HG02885 (cell line): ENCODE results near the gene KLF1.

Source experiments
- ATAC-seq: cut with Tn5 transposase; IDR thresholded peaks from one replicate; pipeline ENCODE4 v1.9.1; 2021; ENCODE audit warnings: mild to moderate bottlenecking; ENCODE audit not compliant: unreplicated experiment, poor library complexity

The KLF1 gene

DNA sequence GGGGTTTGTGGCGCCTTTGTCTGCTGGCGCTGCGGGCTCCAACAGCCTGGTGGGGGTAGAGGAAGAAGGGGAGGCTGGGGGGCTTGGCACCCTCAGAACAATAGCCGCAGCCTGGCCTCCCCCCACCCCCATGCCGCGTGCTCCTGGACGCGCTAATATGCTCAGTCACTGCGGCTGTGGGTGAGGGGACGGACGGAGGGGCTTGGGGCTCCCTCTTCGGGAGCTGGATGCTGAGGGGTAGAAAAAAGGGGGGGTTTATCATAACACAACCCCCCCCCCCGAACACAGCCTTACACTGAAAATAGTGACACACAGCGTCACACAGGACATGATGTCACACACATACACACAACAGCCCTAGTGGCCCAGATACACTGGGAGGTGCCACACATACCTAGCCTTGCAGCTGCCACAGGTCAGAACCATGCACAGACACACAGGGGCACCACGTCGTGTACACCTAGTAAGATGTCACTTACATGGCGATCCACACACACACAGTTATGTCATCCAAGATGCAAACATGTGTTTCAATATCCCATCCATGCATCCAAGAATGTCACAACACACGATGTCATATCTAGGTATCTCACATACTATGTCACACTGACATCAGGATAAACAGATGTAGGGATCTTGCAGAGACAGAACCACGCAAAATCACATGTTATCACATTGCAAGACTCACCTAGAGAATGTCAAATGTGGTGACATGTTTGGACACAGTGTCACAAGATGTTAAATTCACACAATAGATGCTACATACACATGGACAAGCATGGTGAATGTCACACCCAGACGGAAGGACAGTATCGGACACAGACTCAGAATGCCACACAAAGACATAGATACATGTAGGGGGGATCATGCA, 47.9 kb downstream of the KLF1 start:
- no peak for ATAC-seq

DNA sequence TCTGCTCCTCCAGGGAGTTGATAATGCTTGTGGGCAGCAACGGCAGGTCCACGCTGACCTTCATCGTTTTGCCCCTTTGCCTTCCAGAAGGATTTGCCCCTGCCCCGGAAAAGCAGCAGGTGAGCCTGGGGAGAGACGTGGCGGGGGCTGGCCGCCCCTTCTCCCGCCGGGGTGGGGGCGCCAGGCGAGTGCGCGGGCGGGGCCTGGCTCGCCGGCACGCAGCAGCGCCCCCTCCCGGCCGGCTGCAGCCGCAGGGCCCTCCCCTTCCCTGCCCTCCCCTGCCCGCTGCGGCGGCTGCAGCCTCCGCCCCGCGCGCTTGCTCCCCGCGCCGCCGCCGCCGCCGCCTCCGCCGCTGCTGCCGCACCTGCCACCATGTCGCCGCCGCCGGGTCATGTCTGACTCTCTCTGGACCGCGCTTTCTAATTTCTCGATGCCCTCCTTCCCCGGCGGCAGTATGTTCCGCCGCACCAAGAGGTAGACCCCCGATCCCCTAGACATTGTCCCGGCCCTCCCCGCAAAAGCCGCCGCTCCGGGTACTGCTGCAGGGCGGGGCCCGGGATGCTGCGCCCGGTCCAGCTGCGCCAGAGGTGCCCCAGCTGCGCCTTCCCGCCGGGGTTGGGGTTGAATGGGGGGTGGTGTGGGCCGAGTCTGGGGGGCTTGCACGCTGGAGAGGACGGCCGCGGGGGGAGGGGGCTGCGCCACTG, 48.7 kb downstream of the KLF1 start, which contains the start of gene MAST1:
Gene MAST1, plus strand, starts transcription at position 334 of the 704 bp plus-strand sequence. Its CDS starts 58 bp downstream, at position 392.
- no peak for ATAC-seq

DNA sequence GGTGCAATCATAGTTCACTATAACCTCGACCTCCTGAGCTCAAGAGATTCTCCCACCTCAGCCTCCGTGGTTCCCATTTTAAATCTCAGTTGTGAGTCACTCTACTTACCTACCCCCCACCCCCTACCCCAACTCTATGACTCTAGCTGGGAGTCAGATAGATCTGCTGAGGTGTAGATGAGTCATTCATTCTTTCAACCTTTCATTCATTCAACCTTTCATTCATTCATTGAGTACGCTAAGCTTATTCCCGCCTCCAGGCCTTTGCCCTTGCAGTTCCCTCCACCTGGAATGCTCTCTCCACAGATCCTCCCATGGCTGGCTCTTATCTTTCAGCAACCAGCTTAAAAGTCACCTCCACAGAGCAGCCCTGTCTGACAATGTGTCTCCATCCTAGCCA, 49.8 kb downstream of the KLF1 start:
- ATAC-seq: no peak

- no peak for ATAC-seq
Observed at GRCh38 chr19:12836529-12836863, 50.5 kb downstream of the KLF1 start.

- no peak for ATAC-seq
Observed at GRCh38 chr19:12834976-12835757, 51.8 kb downstream of the KLF1 start.

- ATAC-seq: no peak
Observed at GRCh38 chr19:12834566-12834943, 52.4 kb downstream of the KLF1 start, which contains the start of gene RTBDN. TSS of gene RTBDN (minus strand) at chr19:12834579. CDS start at chr19:12829979, 4,600 bp downstream.
